Neural progenitor cell (in vitro differentiated cells): Measurements from ENCODE around the gene DOCK9. TPM values are rescaled to one million over a fixed set of nuclear protein-coding genes. Genes with fewer than 3 reads are reported as not detected.

Experiments used
- DNase-seq: peaks from one replicate; pipeline ENCODE4 v3.0.0-alpha.2; 2016; ENCODE audit warnings: low spot score
- H2AFZ ChIP-seq: fragments of 200-600 bp; sonication (generic); replicated peaks from 2 replicates; pipeline ENCODE4 v1.6.1; 2016; ENCODE audit warnings: antibody characterized with exemption
- H3F3A ChIP-seq: fragments of 200-600 bp; sonication (generic); 2 replicates; pipeline ENCODE4 v1.6.1; 2016; ENCODE audit warnings: antibody characterized with exemption, low read depth
- H3K27ac ChIP-seq: fragments of 200-600 bp; sonication (generic); 2 replicates; pipeline ENCODE4 v1.5.1; 2016; ENCODE audit warnings: mild to moderate bottlenecking
- H3K27me3 ChIP-seq: fragments of 200-600 bp; sonication (generic); 2 replicates; pipeline ENCODE4 v1.6.1; 2016; ENCODE audit warnings: mild to moderate bottlenecking, moderate library complexity
- H3K36me3 ChIP-seq: fragments of 200-600 bp; sonication (generic); 2 replicates; pipeline ENCODE4 v1.5.1; 2016
- H3K4me1 ChIP-seq: fragments of 200-600 bp; sonication (generic); 2 replicates; pipeline ENCODE4 v1.6.1; 2016; ENCODE audit warnings: mixed run types
- H3K4me2 ChIP-seq: fragments of 200-600 bp; sonication (generic); 2 replicates; pipeline ENCODE4 v1.6.1; 2016
- H3K4me3 ChIP-seq: fragments of 200-600 bp; sonication (generic); 2 replicates; pipeline ENCODE4 v1.5.1; 2016
- H3K79me2 ChIP-seq: fragments of 200-600 bp; sonication (generic); 2 replicates; pipeline ENCODE4 v1.6.1; 2016; ENCODE audit warnings: low read depth
- H3K9ac ChIP-seq: fragments of 200-600 bp; sonication (generic); 2 replicates; pipeline ENCODE4 v1.6.1; 2016
- H3K9me3 ChIP-seq: fragments of 200-600 bp; sonication (generic); 2 replicates; pipeline ENCODE4 v1.5.1; 2016; ENCODE audit warnings: low read depth
- H4K20me1 ChIP-seq: fragments of 200-600 bp; sonication (generic); 2 replicates; pipeline ENCODE4 v1.6.1; 2016; ENCODE audit warnings: low read depth
- H3K27ac Mint-ChIP-seq: 3 replicates; pipeline ENCODE4 v1.8.0; 2021; ENCODE audit warnings: mixed read lengths
- H3K27me3 Mint-ChIP-seq: 2 replicates; pipeline ENCODE4 v1.8.0; 2022; ENCODE audit warnings: low read depth, mild to moderate bottlenecking, inconsistent platforms, moderate library complexity, mixed read lengths; ENCODE audit not compliant: insufficient read depth
- H3K36me3 Mint-ChIP-seq: 3 replicates; pipeline ENCODE4 v1.8.0; 2021; ENCODE audit warnings: mixed read lengths
- H3K4me1 Mint-ChIP-seq: 3 replicates; pipeline ENCODE4 v1.8.0; 2021; ENCODE audit warnings: mixed read lengths
- H3K4me3 Mint-ChIP-seq: 3 replicates; pipeline ENCODE4 v1.8.0; 2021; ENCODE audit warnings: mild to moderate bottlenecking, moderate library complexity, mixed read lengths
- H3K9me3 Mint-ChIP-seq: 3 replicates; pipeline ENCODE4 v1.8.0; 2020; ENCODE audit warnings: mixed read lengths
- EZH2 ChIP-seq: fragments of 200-600 bp; sonication (generic); IDR thresholded peaks from 2 replicates; pipeline ENCODE4 v1.6.1; 2017; ENCODE audit warnings: antibody characterized with exemption, mild to moderate bottlenecking, moderate library complexity
- EZH2phosphoT487 ChIP-seq: fragments of 200-600 bp; sonication (generic); IDR thresholded peaks from 2 replicates; pipeline ENCODE4 v1.6.1; 2017; ENCODE audit warnings: antibody characterized with exemption
- total RNA-seq: library from RNA; depleted of rRNA; stranded (reverse); fragments of >200 nt; gene quantifications from 2 replicates; pipeline ENCODE4 v1.2.3, GENCODE V29; 2015; ENCODE audit warnings: low replicate concordance
- TF ChIP-seq, protein P1 (sequence below): fragments of 200-600 bp; sonication (generic); IDR thresholded peaks from 2 replicates; pipeline ENCODE4 v1.5.1; 2017; ENCODE audit warnings: antibody characterized with exemption, mild to moderate bottlenecking

The DOCK9 gene
- total RNA-seq, 1 donor from 2014 or later, result 16.6 TPM

DNA sequence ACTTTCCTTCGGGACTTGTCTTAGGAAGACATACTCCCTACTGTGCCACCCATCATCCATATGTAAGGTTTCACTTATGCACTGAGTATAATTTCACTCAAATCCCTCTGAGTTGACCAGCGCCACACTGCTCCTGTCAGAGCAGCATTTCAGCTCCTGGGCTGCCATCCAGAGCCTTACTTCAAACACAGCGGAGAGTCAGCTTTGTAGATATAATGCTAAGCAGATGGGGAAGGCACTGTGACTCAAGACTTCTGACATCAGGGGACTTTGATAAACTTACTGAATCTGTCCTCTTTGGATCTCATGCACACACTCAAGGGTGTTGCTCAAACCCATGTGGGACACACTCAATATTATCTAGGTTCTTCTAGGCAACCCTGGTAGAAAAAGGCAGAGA is 34.9 kb downstream of the DOCK9 start:
- DNase-seq, result no peak
- Histone ChIP-seq H3F3A (no peaks in the 10 kb centered on the region), H3K9ac (no peak overlapping the region), H4K20me1 (no peaks in the 10 kb centered on the region), H3K27me3 (no peaks in the 10 kb centered on the region), H3K36me3 (no peaks in the 10 kb centered on the region), H3K9me3 (no peaks in the 10 kb centered on the region), H2AFZ (no peak overlapping the region), H3K4me3 (no peak overlapping the region), H3K27ac (no peak overlapping the region), H3K79me2 (no peaks in the 10 kb centered on the region), H3K4me2 (no peak overlapping the region), H3K4me1 (peaks cover 14% of the 10 kb centered on the region)
- Mint-ChIP-seq H3K27me3 (peaks cover 2% of the 10 kb centered on the region), H3K27ac (no peak overlapping the region), H3K9me3 (no peaks in the 10 kb centered on the region), H3K36me3 (no peaks in the 10 kb centered on the region), H3K4me3 (no peak overlapping the region), H3K4me1 (peaks cover 24% of the 10 kb centered on the region)
- TF ChIP-seq, protein P1, sequence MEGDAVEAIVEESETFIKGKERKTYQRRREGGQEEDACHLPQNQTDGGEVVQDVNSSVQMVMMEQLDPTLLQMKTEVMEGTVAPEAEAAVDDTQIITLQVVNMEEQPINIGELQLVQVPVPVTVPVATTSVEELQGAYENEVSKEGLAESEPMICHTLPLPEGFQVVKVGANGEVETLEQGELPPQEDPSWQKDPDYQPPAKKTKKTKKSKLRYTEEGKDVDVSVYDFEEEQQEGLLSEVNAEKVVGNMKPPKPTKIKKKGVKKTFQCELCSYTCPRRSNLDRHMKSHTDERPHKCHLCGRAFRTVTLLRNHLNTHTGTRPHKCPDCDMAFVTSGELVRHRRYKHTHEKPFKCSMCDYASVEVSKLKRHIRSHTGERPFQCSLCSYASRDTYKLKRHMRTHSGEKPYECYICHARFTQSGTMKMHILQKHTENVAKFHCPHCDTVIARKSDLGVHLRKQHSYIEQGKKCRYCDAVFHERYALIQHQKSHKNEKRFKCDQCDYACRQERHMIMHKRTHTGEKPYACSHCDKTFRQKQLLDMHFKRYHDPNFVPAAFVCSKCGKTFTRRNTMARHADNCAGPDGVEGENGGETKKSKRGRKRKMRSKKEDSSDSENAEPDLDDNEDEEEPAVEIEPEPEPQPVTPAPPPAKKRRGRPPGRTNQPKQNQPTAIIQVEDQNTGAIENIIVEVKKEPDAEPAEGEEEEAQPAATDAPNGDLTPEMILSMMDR, result no peak
- TF ChIP-seq EZH2phosphoT487 (no peak), EZH2 (no peak)

DNA sequence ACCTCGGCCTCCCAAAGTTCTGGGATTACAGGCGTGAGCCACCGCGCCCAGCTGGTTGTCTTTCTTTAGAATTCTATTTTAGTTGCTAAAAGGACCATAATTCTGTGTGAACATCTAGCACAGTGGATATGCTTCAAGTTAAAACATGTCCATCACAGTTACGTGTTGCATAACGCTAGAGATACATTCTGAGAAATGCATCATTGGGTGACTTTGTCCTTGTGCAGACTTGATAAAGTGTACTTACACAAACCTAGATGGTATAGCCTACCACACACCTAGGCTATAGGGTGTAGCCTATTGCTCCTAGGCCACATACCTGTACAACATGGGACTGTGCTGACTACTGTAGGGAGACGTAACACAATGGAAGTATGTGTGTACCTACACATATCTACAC is 35.4 kb downstream of the DOCK9 start:
- no peak overlapping the region for H3K4me3 ChIP-seq
- H2AFZ ChIP-seq, result no peak overlapping the region
- H3K4me1 ChIP-seq, result peaks cover 15% of the 10 kb centered on the region
- H3K27me3 ChIP-seq, result no peaks in the 10 kb centered on the region
- H3K36me3 ChIP-seq, result no peaks in the 10 kb centered on the region
- H3F3A ChIP-seq, result no peaks in the 10 kb centered on the region
- H3K4me2 ChIP-seq, result no peak overlapping the region
- peaks cover 2% of the 10 kb centered on the region for H3K27me3 Mint-ChIP-seq
- H3K27ac Mint-ChIP-seq, result no peak overlapping the region
- H3K36me3 Mint-ChIP-seq, result no peaks in the 10 kb centered on the region
- H3K9me3 ChIP-seq, result no peaks in the 10 kb centered on the region
- no peaks in the 10 kb centered on the region for H3K79me2 ChIP-seq
- peaks cover 27% of the 10 kb centered on the region for H3K4me1 Mint-ChIP-seq
- H4K20me1 ChIP-seq, result no peaks in the 10 kb centered on the region
- TF ChIP-seq EZH2phosphoT487, result no peak
- DNase-seq, result no peak
- no peak overlapping the region for H3K4me3 Mint-ChIP-seq
- no peaks in the 10 kb centered on the region for H3K9me3 Mint-ChIP-seq
- no peak overlapping the region for H3K27ac ChIP-seq
- H3K9ac ChIP-seq, result no peak overlapping the region

DNA sequence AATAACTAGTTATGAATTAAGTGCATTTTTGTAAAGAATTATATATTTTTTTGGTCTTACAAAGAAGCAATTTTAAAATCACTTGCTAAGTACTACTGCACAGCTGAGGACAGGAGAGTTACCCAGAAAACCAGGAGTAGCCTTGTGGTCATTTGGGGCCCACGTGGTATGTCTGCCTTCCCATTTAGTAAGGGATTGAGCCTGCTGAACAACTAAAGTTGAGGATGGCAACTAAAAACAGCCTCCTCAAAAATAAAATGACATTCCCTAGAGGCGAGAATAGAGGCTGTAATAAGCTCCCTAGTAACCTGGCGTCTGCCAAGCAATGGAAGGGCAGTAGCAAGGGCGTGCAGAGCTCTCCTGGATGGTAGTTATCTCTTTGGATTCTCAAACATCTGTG is 36.3 kb downstream of the DOCK9 start:
- no peaks in the 10 kb centered on the region for H3K36me3 Mint-ChIP-seq
- H3K27ac Mint-ChIP-seq, result no peak overlapping the region
- Histone ChIP-seq H3K36me3 (no peaks in the 10 kb centered on the region), H3K4me2 (no peak overlapping the region), H3K4me1 (peaks cover 15% of the 10 kb centered on the region), H3K27me3 (no peaks in the 10 kb centered on the region), H3K79me2 (no peaks in the 10 kb centered on the region), H3K9me3 (no peaks in the 10 kb centered on the region), H3K4me3 (no peak overlapping the region), H3K27ac (no peak overlapping the region), H3K9ac (no peak overlapping the region), H4K20me1 (no peaks in the 10 kb centered on the region), H2AFZ (no peak overlapping the region), H3F3A (no peaks in the 10 kb centered on the region)
- DNase-seq, result no peak
- peaks cover 27% of the 10 kb centered on the region for H3K4me1 Mint-ChIP-seq
- no peak for TF ChIP-seq EZH2
- TF ChIP-seq, protein P1, result no peak
- TF ChIP-seq EZH2phosphoT487, result no peak
- H3K27me3 Mint-ChIP-seq, result peaks cover 2% of the 10 kb centered on the region
- no peak overlapping the region for H3K4me3 Mint-ChIP-seq
- no peaks in the 10 kb centered on the region for H3K9me3 Mint-ChIP-seq

DNA sequence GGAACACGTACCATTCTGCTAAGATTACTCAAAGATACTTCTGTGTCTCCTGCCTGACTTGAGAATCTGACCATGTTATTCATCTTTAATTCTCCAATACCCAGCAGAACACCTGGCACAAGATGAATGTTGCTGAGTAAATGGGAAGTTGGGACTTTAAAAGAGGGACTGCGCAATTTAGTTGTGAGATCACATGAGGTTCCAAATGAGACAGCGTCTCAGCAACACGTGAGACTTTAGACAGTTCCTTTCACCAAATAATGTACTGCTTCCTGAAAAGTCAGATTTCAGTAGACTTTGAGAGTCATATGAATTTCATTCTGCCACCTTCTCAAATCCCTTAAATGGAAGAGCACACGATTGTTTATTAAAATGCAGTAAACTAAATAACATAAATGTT is 36.7 kb downstream of the DOCK9 start:
- Histone ChIP-seq H3K9ac (no peak overlapping the region), H3F3A (no peaks in the 10 kb centered on the region), H3K36me3 (no peaks in the 10 kb centered on the region), H3K27me3 (no peaks in the 10 kb centered on the region), H3K9me3 (no peaks in the 10 kb centered on the region), H3K4me3 (no peak overlapping the region), H3K4me1 (peaks cover 15% of the 10 kb centered on the region), H3K27ac (no peak overlapping the region), H2AFZ (no peak overlapping the region), H3K79me2 (no peaks in the 10 kb centered on the region), H3K4me2 (no peak overlapping the region), H4K20me1 (no peaks in the 10 kb centered on the region)
- Mint-ChIP-seq H3K4me1 (peaks cover 27% of the 10 kb centered on the region), H3K36me3 (no peaks in the 10 kb centered on the region), H3K27me3 (peaks cover 2% of the 10 kb centered on the region), H3K9me3 (no peaks in the 10 kb centered on the region), H3K4me3 (no peak overlapping the region), H3K27ac (no peak overlapping the region)
- TF ChIP-seq, protein P1, result no peak
- TF ChIP-seq EZH2, result no peak
- no peak for TF ChIP-seq EZH2phosphoT487
- DNase-seq, result no peak
